H1 (cell line): ENCODE data around the gene SNTG2. TPM values are rescaled to one million over a fixed set of nuclear protein-coding genes. Genes with fewer than 3 reads are reported as not detected.

Source experiments
- CTCF ChIA-PET: fragments of 300-600 bp; sonication (Branson Sonifier 250); formaldehyde crosslinking; loops from one replicate; lab custom pipeline; 2021; ENCODE audit not compliant: partially characterized antibody; lab: Charles Lee
- POLR2A ChIA-PET: fragments of 300-600 bp; sonication (Branson Sonifier 250); formaldehyde crosslinking; loops from one replicate; lab custom pipeline; 2021; ENCODE audit warnings: inconsistent platforms; ENCODE audit not compliant: partially characterized antibody; lab: Charles Lee
- DNase-seq, 2 experiments: peaks; one replicate each; pipeline versions ENCODE4 v3.0.0 to v3.0.0-alpha.2; 2010 to 2022; ENCODE audit warnings: low spot score in 2 of 2, low read depth in 1 of 2, mixed read lengths in 1 of 2
- FAIRE-seq: peaks from 2 replicates; lab custom pipeline; 2011; peaks lifted over from hg19 to GRCh38; lab: Jason Lieb, UNC
- H2AFZ ChIP-seq: 2 replicates; pipeline ENCODE4 v1.8.1; 2012; ENCODE audit warnings: low read length, inconsistent platforms
- H2AK5ac ChIP-seq: 2 replicates; pipeline ENCODE4 v1.6.1; 2013; ENCODE audit warnings: low read depth, low read length
- H2BK120ac ChIP-seq: replicated peaks from 2 replicates; pipeline ENCODE3; 2013; ENCODE audit warnings: low read depth, low read length, inconsistent platforms
- H2BK12ac ChIP-seq: 2 replicates; pipeline ENCODE4 v1.6.1; 2013; ENCODE audit warnings: low read depth, low read length
- H2BK15ac ChIP-seq: 2 replicates; pipeline ENCODE4 v1.6.1; 2013; ENCODE audit warnings: low read length
- H2BK20ac ChIP-seq: 2 replicates; pipeline ENCODE4 v1.6.1; 2013; ENCODE audit warnings: low read length
- H2BK5ac ChIP-seq: 2 replicates; pipeline ENCODE4 v1.6.1; 2013; ENCODE audit warnings: low read depth, low read length
- H3K14ac ChIP-seq: 2 replicates; pipeline ENCODE4 v1.6.1; 2013; ENCODE audit warnings: inconsistent platforms; ENCODE audit not compliant: insufficient read length
- H3K18ac ChIP-seq: 2 replicates; pipeline ENCODE4 v1.6.1; 2013; ENCODE audit warnings: low read length; ENCODE audit errors: extremely low read depth
- H3K23ac ChIP-seq: 2 replicates; pipeline ENCODE4 v1.6.1; 2013; ENCODE audit warnings: inconsistent platforms; ENCODE audit not compliant: insufficient read length
- H3K23me2 ChIP-seq: 2 replicates; pipeline ENCODE4 v1.6.1; 2013; ENCODE audit warnings: low read depth, low read length
- H3K27ac ChIP-seq: 2 replicates; pipeline ENCODE4 v1.6.1; 2011; ENCODE audit warnings: low read depth, low read length, inconsistent platforms
- H3K27me3 ChIP-seq, 4 experiments: replicated peaks in 1 of 4; 1 replicate in 1 of 4; 2 replicates in 3 of 4; pipeline versions ENCODE4 v1.6.1 to v1.8.1; 2011 to 2013; ENCODE audit warnings: low read length in 3 of 4, mild to moderate bottlenecking in 3 of 4, inconsistent platforms in 2 of 4, mixed read lengths in 2 of 4, moderate library complexity in 1 of 4; ENCODE audit not compliant: control insufficient read depth in 3 of 4, insufficient read depth in 3 of 4; ENCODE audit errors: extremely low read depth in 1 of 4
- H3K36me3 ChIP-seq, 4 experiments: 2 replicates each; pipeline versions ENCODE4 v1.6.1 to v1.8.1; 2011 to 2013; ENCODE audit warnings: mild to moderate bottlenecking in 4 of 4, low read length in 3 of 4, moderate library complexity in 2 of 4, control low read depth in 1 of 4, inconsistent platforms in 1 of 4; ENCODE audit not compliant: insufficient read depth in 4 of 4, control insufficient read depth in 2 of 4
- H3K4ac ChIP-seq: replicated peaks from 2 replicates; pipeline ENCODE3; 2013; ENCODE audit warnings: low read length, low read depth, mixed read lengths, inconsistent platforms; ENCODE audit not compliant: insufficient read length
- H3K4me1 ChIP-seq, 4 experiments: replicated peaks in 1 of 4; 1 replicate in 1 of 4; 2 replicates in 3 of 4; pipeline versions ENCODE4 v1.6.1 to v1.8.1; 2011 to 2013; ENCODE audit warnings: low read length in 3 of 4, inconsistent platforms in 2 of 4, mixed read lengths in 1 of 4; ENCODE audit not compliant: insufficient read depth in 4 of 4, control insufficient read depth in 3 of 4
- H3K4me2 ChIP-seq, 2 experiments: 2 replicates each; pipeline versions ENCODE4 v1.6.1 to v1.8.1; 2011 to 2013; ENCODE audit warnings: low read depth in 2 of 2, low read length in 2 of 2, control low read depth in 1 of 2, inconsistent platforms in 1 of 2, mild to moderate bottlenecking in 1 of 2; ENCODE audit not compliant: insufficient read depth in 1 of 2
- H3K4me3 ChIP-seq, 4 experiments: fragments of 200-600, 300-600 bp in 1 of 4; sonication (generic), shearing (Covaris generic), sonication (Bioruptor Twin) in 1 of 4; 2 replicates each; pipeline versions ENCODE4 v1.5.1 to v1.8.1; 2011 to 2016; ENCODE audit warnings: low read length in 4 of 4, low read depth in 3 of 4, control low read depth in 2 of 4, inconsistent platforms in 2 of 4, mild to moderate bottlenecking in 2 of 4, mixed read lengths in 1 of 4, moderate library complexity in 1 of 4; ENCODE audit not compliant: insufficient read depth in 2 of 4; ENCODE audit errors: extremely low read depth in 1 of 4
- H3K56ac ChIP-seq: replicated peaks from 2 replicates; pipeline ENCODE3; 2013; ENCODE audit warnings: low read depth, mild to moderate bottlenecking, mixed read lengths, low read length, inconsistent platforms; ENCODE audit not compliant: insufficient read length
- H3K79me1 ChIP-seq: 2 replicates; pipeline ENCODE4 v1.6.1; 2013; ENCODE audit warnings: low read depth, low read length, control low read depth
- H3K79me2 ChIP-seq, 2 experiments: 2 replicates each; pipeline versions ENCODE4 v1.6.1 to v1.8.1; 2012 to 2013; ENCODE audit warnings: low read length in 2 of 2, mild to moderate bottlenecking in 2 of 2, inconsistent platforms in 1 of 2; ENCODE audit not compliant: insufficient read depth in 2 of 2, control insufficient read depth in 1 of 2
- H3K9ac ChIP-seq, 4 experiments: replicated peaks in 1 of 4; 1 replicate in 1 of 4; 2 replicates in 3 of 4; pipeline versions ENCODE4 v1.6.1 to v1.8.1; 2011 to 2013; ENCODE audit warnings: low read depth in 3 of 4, low read length in 3 of 4, control low read depth in 2 of 4, mild to moderate bottlenecking in 2 of 4, moderate library complexity in 2 of 4, inconsistent platforms in 1 of 4; ENCODE audit errors: extremely low read depth in 1 of 4
- H3K9me3 ChIP-seq, 2 experiments: 2 replicates each; pipeline versions ENCODE4 v1.6.1 to v1.8.1; 2012 to 2013; ENCODE audit warnings: mild to moderate bottlenecking in 2 of 2, moderate library complexity in 2 of 2, control low read depth in 1 of 2, inconsistent platforms in 1 of 2, low read depth in 1 of 2, low read length in 1 of 2, mixed read lengths in 1 of 2; ENCODE audit not compliant: insufficient read depth in 2 of 2
- H4K20me1 ChIP-seq, 2 experiments: replicated peaks in 1 of 2; 2 replicates each; pipeline versions ENCODE3 to v1.8.1; 2011 to 2013; ENCODE audit warnings: inconsistent platforms in 2 of 2, low read length in 2 of 2, mild to moderate bottlenecking in 1 of 2; ENCODE audit not compliant: insufficient read depth in 2 of 2, control insufficient read depth in 1 of 2
- H4K5ac ChIP-seq: 2 replicates; pipeline ENCODE4 v1.6.1; 2013; ENCODE audit warnings: low read length, low read depth, mixed read lengths, inconsistent platforms; ENCODE audit not compliant: insufficient read length
- H4K8ac ChIP-seq: 2 replicates; pipeline ENCODE4 v1.8.0; 2013; ENCODE audit warnings: mild to moderate bottlenecking, moderate library complexity, low read length, inconsistent platforms; ENCODE audit not compliant: insufficient read depth; ENCODE audit errors: extremely low read depth
- H4K91ac ChIP-seq: replicated peaks from 2 replicates; pipeline ENCODE3; 2013; ENCODE audit warnings: low read length, mixed read lengths, inconsistent platforms; ENCODE audit not compliant: insufficient read length
- BCL11A ChIP-seq, 2 experiments: IDR thresholded peaks; one replicate each; pipeline ENCODE4 v1.6.1; 2011; ENCODE audit warnings: low read depth in 2 of 2, low read length in 2 of 2, mild to moderate bottlenecking in 2 of 2
- CBX5 ChIP-seq: fragments of 300-800, 300-1000 bp; sonication (generic); IDR thresholded peaks from 2 replicates; pipeline ENCODE4 v1.7.1; 2016; ENCODE audit warnings: antibody characterized with exemption, low read length, low read depth
- CEBPB ChIP-seq: IDR thresholded peaks from 2 replicates; pipeline ENCODE4 v1.6.1; 2012; ENCODE audit warnings: low read depth, low read length
- EGR1 ChIP-seq: IDR thresholded peaks from 2 replicates; pipeline ENCODE4 v1.6.1; 2011; ENCODE audit warnings: low read depth, low read length, borderline replicate concordance
- EP300 ChIP-seq, 2 experiments: IDR thresholded peaks; 1 replicate in 1 of 2; 2 replicates in 1 of 2; pipeline ENCODE4 v1.6.1; 2011 to 2012; ENCODE audit warnings: low read depth in 2 of 2, low read length in 2 of 2, mild to moderate bottlenecking in 2 of 2, borderline replicate concordance in 1 of 2, inconsistent platforms in 1 of 2, moderate library complexity in 1 of 2
- FOSL1 ChIP-seq: IDR thresholded peaks from 2 replicates; pipeline ENCODE4 v1.6.1; 2011; ENCODE audit warnings: mild to moderate bottlenecking, low read depth, low read length, moderate library complexity; ENCODE audit not compliant: insufficient read depth
- GTF2F1 ChIP-seq: IDR thresholded peaks from 2 replicates; pipeline ENCODE4 v1.6.1; 2012; ENCODE audit warnings: low read depth, low read length, improper control_type of control experiment, borderline replicate concordance
- NANOG ChIP-seq: IDR thresholded peaks from 2 replicates; pipeline ENCODE4 v1.6.1; 2011; ENCODE audit warnings: low read length, low read depth, mild to moderate bottlenecking, inconsistent platforms; ENCODE audit not compliant: insufficient read depth, poor library complexity, severe bottlenecking
- NRF1 ChIP-seq: IDR thresholded peaks from 2 replicates; pipeline ENCODE4 v1.6.1; 2011; ENCODE audit warnings: mild to moderate bottlenecking, low read depth, low read length, improper control_type of control experiment
- POLR2A ChIP-seq, 2 experiments: IDR thresholded peaks; 1 replicate in 1 of 2; 2 replicates in 1 of 2; pipeline ENCODE4 v1.6.1; 2011; ENCODE audit warnings: low read depth in 2 of 2, low read length in 2 of 2, mild to moderate bottlenecking in 2 of 2; ENCODE audit errors: control extremely low read depth in 1 of 2
- SIN3A ChIP-seq, 2 experiments: IDR thresholded peaks in 1 of 2; conservative IDR thresholded peaks in 1 of 2; 2 replicates each; pipeline ENCODE4 v1.6.1; 2011 to 2012; ENCODE audit warnings: low read length in 2 of 2, improper control_type of control experiment in 1 of 2, low read depth in 1 of 2, mild to moderate bottlenecking in 1 of 2
- SP4 ChIP-seq: IDR thresholded peaks from 2 replicates; pipeline ENCODE4 v1.6.1; 2012; ENCODE audit warnings: low read length, inconsistent platforms
- TCF12 ChIP-seq: IDR thresholded peaks from 2 replicates; pipeline ENCODE4 v1.6.1; 2011; ENCODE audit warnings: low read depth, mild to moderate bottlenecking, low read length
- YY1 ChIP-seq: IDR thresholded peaks from 2 replicates; pipeline ENCODE4 v1.6.1; 2011; ENCODE audit warnings: low read depth, mild to moderate bottlenecking, low read length
- WGBS, 2 experiments: shearing (Covaris generic) in 1 of 2; methylation state at CpG; one replicate each; pipeline versions ENCODE4 v1.1.6 to v1.1.7; 2013 to 2015; ENCODE audit warnings: low lambda C conversion rate in 2 of 2, mixed read lengths in 2 of 2, inconsistent platforms in 1 of 2, low coverage in 1 of 2, missing lambda C conversion rate in 1 of 2; ENCODE audit not compliant: insufficient replicate concordance in 2 of 2, insufficient coverage in 1 of 2, insufficient read length in 1 of 2; ENCODE audit errors: extremely low coverage in 1 of 2, missing lambda C conversion rate in 1 of 2; 5-methylcytosine and 5-hydroxymethylcytosine counted together
- polyA plus RNA-seq, 7 experiments: library from polyadenylated mRNA; depleted of rRNA in 3 of 7; stranded (reverse) in 5 of 7; unstranded in 2 of 7; fragments of >200 nt in 5 of 7; fragments of 200-250 nt in 2 of 7; gene quantifications; 1 replicate in 5 of 7; 2 replicates in 1 of 7; 4 replicates in 1 of 7; pipeline versions ENCODE4 v1.2.1 to v1.2.3, GENCODE V29; 2011 to 2013; ENCODE audit warnings: missing spikeins in 2 of 7, mixed read lengths in 2 of 7
- total RNA-seq: library from RNA; stranded (reverse); fragmentation: NEBNext Ultra II Directional; extraction: Animal tissue kit (Norgen Biotek cat#: 25700); gene quantifications from 2 replicates; pipeline ENCODE4 v1.2.1, GENCODE V29; 2021

Gene SNTG2
- total and polyA plus RNA-seq, 2 of the 8 experiments (the other 6 are each of a cell fraction or from before 2014, with no cell fraction given), result 6.6 to 18.1 TPM

GRCh38 chr2:1230155-1230893 lies 279.7 kb downstream of the SNTG2 start:
- no peak overlapping the region for H2BK15ac ChIP-seq
- no peaks in the 10 kb centered on the region; a peak in 2 of 7 replicates for H3K27me3 ChIP-seq
- no peak overlapping the region for H2BK20ac ChIP-seq
- H3K14ac ChIP-seq, result no peak overlapping the region
- H3K4ac ChIP-seq, result no peak overlapping the region
- peaks cover 0 to 6% (median 0%) of the 10 kb centered on the region in 4 experiments; a peak in 2 of 8 replicates for H3K36me3 ChIP-seq
- H4K20me1 ChIP-seq, result peaks cover 0 to 1% of the 10 kb centered on the region in 2 experiments
- no peak overlapping the region for H4K8ac ChIP-seq
- H2BK12ac ChIP-seq, result no peak overlapping the region
- ChIA-PET POLR2A (no interaction called here), CTCF (no interaction called here)
- no peak overlapping the region for H4K5ac ChIP-seq
- H3K9me3 ChIP-seq, result peaks cover 6 to 23% of the 10 kb centered on the region in 2 experiments; a peak in 3 of 4 replicates
- no peak overlapping the region for H3K27ac ChIP-seq
- H3K79me1 ChIP-seq, result no peaks in the 10 kb centered on the region
- no peak overlapping the region for H3K4me3 ChIP-seq
- H3K4me2 ChIP-seq, result no peak overlapping the region
- H3K23ac ChIP-seq, result no peak overlapping the region
- no peak overlapping the region for H3K18ac ChIP-seq
- no peak overlapping the region for H2AFZ ChIP-seq
- DNase-seq (no peak), FAIRE-seq (no peak)
- no peak overlapping the region for H2AK5ac ChIP-seq
- no peak overlapping the region for H2BK5ac ChIP-seq
- no peak overlapping the region for H4K91ac ChIP-seq
- H2BK120ac ChIP-seq, result no peak overlapping the region
- H3K9ac ChIP-seq, result no peak overlapping the region
- no peaks in the 10 kb centered on the region for H3K79me2 ChIP-seq
- 93% methylated on average over 16 of the region's 19 CpGs; no CpG with 5 or more reads in 1 of the 2 experiments for WGBS, 2 experiments
- no peaks in the 10 kb centered on the region for H3K4me1 ChIP-seq
- H3K23me2 ChIP-seq, result no peaks in the 10 kb centered on the region
- H3K56ac ChIP-seq, result no peak overlapping the region
- TF ChIP-seq NANOG (no peak), SIN3A (conservative IDR thresholded peaks at IDR 0.05 in 1 of 2, IDR thresholded peaks at IDR 0.05 in 1 of 2; ENCODE audit: low read depth in 1 of 2, low read length in 2 of 2) (no peak), SP4 (no peak), CEBPB (no peak), BCL11A (IDR thresholded peaks at IDR 0.05; ENCODE audit: low read depth in 2 of 2, low read length in 2 of 2) (no peak), CBX5 (no peak), TCF12 (no peak), NRF1 (no peak), POLR2A (IDR thresholded peaks at IDR 0.05; ENCODE audit: control extremely low read depth in 1 of 2, low read depth in 2 of 2, low read length in 2 of 2) (no peak), EP300 (IDR thresholded peaks at IDR 0.05; ENCODE audit: borderline replicate concordance in 1 of 2, low read depth in 2 of 2, low read length in 2 of 2) (no peak), EGR1 (no peak), YY1 (no peak), FOSL1 (no peak), GTF2F1 (no peak)
